GM19328 (cell line): ENCODE measurements around the gene ADK.
"Not testable (repeated sequence)": the region's sequence is repeated elsewhere in the genome, so short reads cannot be mapped to it uniquely, and the experiment has no call there.

Experiments
- ATAC-seq: cut with Tn5 transposase; IDR thresholded peaks from one replicate; pipeline ENCODE4 v1.9.1; 2021; ENCODE audit warnings: mild to moderate bottlenecking, moderate library complexity; ENCODE audit not compliant: unreplicated experiment

The ADK gene

DNA sequence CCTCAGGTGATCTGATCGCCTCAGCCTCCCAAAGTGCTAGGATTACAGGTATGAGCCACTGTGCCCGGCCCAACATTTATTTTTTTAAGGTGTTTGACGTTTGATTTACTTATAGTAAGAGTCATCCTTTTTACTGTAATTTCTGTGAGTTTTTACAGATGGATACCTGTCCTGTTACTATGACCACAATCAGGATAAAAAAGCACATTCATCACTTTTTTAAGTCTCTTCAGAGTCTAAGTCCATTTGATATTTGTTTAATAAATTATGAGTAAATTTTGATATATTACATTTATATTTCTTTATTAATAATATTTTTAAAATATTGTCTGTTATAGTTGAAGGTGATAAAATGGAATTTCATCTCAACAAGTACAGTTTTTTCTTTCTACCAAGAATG, 374.9 kb downstream of the ADK start:
- ATAC-seq = no peak

- not testable (repeated sequence) for ATAC-seq
Measured at GRCh38 chr10:74527611-74528010, 376.6 kb downstream of the ADK start.

GRCh38 chr10:74529205-74529604, 378.2 kb downstream of the ADK start:
- ATAC-seq = no peak

- no peak for ATAC-seq
Measured at GRCh38 chr10:74530981-74531380, 380.0 kb downstream of the ADK start.

- ATAC-seq = no peak
Measured at GRCh38 chr10:74539317-74539716, 388.3 kb downstream of the ADK start.

- ATAC-seq = no peak
Measured at GRCh38 chr10:74541375-74541774, 390.4 kb downstream of the ADK start.

- ATAC-seq = no peak
Measured at GRCh38 chr10:74542077-74542476, 391.1 kb downstream of the ADK start.

DNA sequence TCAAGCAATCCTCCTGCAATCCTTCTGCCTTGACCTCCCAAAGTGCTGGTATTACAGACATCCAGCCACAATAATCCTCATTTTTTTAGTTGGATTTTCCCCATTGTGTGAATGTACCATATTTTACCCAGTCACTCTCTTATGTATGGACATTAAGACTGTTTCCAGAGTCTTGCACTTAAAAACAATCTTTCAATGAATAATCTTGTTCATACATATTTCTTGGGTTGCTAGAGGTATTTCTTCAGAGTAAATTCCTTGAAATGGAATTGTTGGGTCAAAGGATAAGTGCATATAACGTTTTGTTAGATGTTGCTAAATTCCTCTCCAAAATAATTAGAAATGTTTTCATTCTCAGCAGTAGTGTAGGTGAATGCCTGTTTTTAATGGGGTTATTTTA, 392.3 kb downstream of the ADK start:
- ATAC-seq = no peak

- ATAC-seq = no peak
Measured at GRCh38 chr10:74544106-74544505, 393.1 kb downstream of the ADK start.

DNA sequence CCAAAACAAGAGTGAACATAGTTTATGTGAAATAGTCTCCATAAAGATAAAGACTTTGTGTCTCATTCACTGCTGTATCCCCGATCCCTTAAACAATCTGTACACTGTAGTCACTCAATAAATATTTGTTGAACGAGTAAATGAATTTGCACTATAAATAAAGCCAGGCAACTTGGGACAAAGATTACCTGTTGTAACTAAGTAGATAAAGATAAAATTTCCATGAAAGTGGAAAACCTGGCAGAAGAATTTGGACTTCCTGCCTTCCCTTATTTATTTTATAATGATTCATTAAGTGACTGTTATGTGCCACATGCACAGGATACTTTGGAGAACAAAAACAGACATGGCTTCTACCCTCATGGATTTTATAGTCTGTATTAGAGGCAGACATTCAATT, 397.7 kb downstream of the ADK start:
- no peak for ATAC-seq

- ATAC-seq = no peak
Measured at GRCh38 chr10:74556072-74556705, 405.2 kb downstream of the ADK start.

GRCh38 chr10:74557098-74557497, 406.1 kb downstream of the ADK start:
- no peak for ATAC-seq

GRCh38 chr10:74558403-74558802, 407.4 kb downstream of the ADK start:
- ATAC-seq = no peak

- ATAC-seq = no peak
Measured at GRCh38 chr10:74558897-74559296, 407.9 kb downstream of the ADK start.

DNA sequence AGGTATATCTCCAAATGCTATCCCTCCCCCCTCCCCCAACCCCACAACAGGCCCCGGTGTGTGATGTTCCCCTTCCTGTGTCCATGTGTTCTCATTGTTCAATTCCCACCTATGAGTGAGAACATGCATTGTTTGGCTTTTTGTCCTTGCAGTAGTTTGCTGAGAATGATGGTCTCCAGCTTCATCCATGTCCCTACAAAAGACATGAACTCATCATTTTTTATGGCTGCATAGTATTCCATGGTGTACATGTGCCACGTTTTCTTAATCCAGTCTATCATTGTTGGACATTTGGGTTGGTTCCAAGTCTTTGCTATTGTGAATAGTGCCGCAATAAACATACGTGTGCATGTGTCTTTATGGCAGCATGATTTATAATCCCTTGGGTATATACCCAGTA, 417.9 kb downstream of the ADK start:
- ATAC-seq = not testable (repeated sequence)

- not testable (repeated sequence) for ATAC-seq
Measured at GRCh38 chr10:74573497-74573896, 422.5 kb downstream of the ADK start.

- no peak for ATAC-seq
Measured at GRCh38 chr10:74575191-74575720, 424.2 kb downstream of the ADK start.

- ATAC-seq = no peak
Measured at GRCh38 chr10:74575912-74576311, 424.9 kb downstream of the ADK start.

DNA sequence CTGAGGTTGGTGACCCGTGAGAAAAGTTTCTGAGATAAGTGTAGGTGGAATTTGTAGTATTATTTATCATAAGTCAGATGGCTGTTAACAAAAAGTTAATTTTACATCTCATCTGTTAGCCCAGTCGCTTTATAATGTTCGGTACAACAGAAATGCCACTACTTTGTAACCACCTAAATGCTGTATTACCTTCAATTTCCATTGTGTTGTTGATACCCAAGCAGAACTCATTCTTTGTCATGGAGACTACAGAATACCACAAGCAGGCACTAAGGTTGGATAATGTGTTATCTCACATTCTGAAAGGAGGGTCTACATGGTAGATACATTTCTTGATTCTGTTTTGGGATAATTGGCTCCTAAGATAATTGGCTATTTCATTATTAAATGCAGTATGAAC, 425.6 kb downstream of the ADK start:
- no peak for ATAC-seq

DNA sequence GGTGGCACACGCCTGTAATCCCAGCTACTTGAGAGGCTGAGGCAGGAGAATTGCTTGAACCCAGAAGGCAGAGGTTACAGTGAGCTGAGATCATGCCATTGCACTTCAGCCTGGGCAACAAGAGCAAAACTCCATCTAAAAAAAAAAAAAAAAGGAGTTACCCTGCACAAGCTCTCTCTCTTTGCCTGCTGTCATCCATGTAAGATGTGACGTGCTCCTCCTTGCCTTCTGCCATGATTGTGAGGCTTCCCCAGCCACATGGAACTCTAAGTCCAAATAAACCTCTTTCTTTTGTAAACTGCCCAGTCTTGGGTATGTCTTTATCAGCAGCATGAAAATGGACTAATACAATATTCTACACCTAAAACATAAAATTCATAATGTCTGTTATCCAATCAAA, 429.4 kb downstream of the ADK start:
- ATAC-seq = not testable (repeated sequence)

- ATAC-seq = no peak
Measured at GRCh38 chr10:74582566-74582965, 431.5 kb downstream of the ADK start.

GRCh38 chr10:74585231-74586087, 434.4 kb downstream of the ADK start:
- peak; percentile 65 for ATAC-seq
